Progenitor cell of endocrine pancreas (in vitro differentiated cells): ENCODE data around the gene MEX3B. TPM values are rescaled to one million over a fixed set of nuclear protein-coding genes. Genes with fewer than 3 reads are reported as not detected.

ENCODE experiments used
- DNase-seq: peaks from one replicate; pipeline ENCODE4 v3.0.0; 2021; ENCODE audit warnings: low spot score; ENCODE audit not compliant: unreplicated experiment
- H3K27ac Mint-ChIP-seq: 2 replicates; pipeline ENCODE4 v1.8.0; 2021; ENCODE audit warnings: mild to moderate bottlenecking, moderate library complexity, mixed read lengths
- H3K27me3 Mint-ChIP-seq: 2 replicates; pipeline ENCODE4 v1.8.0; 2021; ENCODE audit warnings: mixed read lengths
- H3K36me3 Mint-ChIP-seq: 2 replicates; pipeline ENCODE4 v1.8.0; 2022; ENCODE audit warnings: mixed read lengths; ENCODE audit not compliant: insufficient read depth
- H3K4me1 Mint-ChIP-seq: 2 replicates; pipeline ENCODE4 v1.8.0; 2021; ENCODE audit warnings: low read depth, mixed read lengths
- H3K4me3 Mint-ChIP-seq: 2 replicates; pipeline ENCODE4 v1.8.0; 2021; ENCODE audit warnings: low read depth, mild to moderate bottlenecking, moderate library complexity, mixed read lengths
- H3K9me3 Mint-ChIP-seq: 2 replicates; pipeline ENCODE4 v1.8.0; 2021; ENCODE audit warnings: low read depth, mixed read lengths
- CTCF ChIP-seq: fragments of 200-600 bp; sonication (generic); IDR thresholded peaks from one replicate; pipeline ENCODE4 v1.5.0; 2021; ENCODE audit warnings: antibody characterized with exemption, mild to moderate bottlenecking; ENCODE audit not compliant: unreplicated experiment
- total RNA-seq: library from RNA; stranded (reverse); gene quantifications from 2 replicates; pipeline ENCODE4 v1.2.1, GENCODE V29; 2021

MEX3B gene
- total RNA-seq, 1 donor from 2014 or later = 21.9 TPM

- Mint-ChIP-seq H3K4me3 (peak overlapping the region; percentile 81), H3K4me1 (peaks cover 12% of the 10 kb centered on the region), H3K9me3 (no peaks in the 10 kb centered on the region), H3K27ac (peak overlapping the region; percentile 90), H3K27me3 (peaks cover 30% of the 10 kb centered on the region), H3K36me3 (peaks cover 8% of the 10 kb centered on the region)
- no peak for DNase-seq
- peak; percentile 29 for TF ChIP-seq CTCF
Observed at GRCh38 chr15:82047453-82048400, 1.9 kb upstream of the MEX3B start.

- Mint-ChIP-seq H3K27me3 (peaks cover 30% of the 10 kb centered on the region), H3K27ac (peak overlapping the region; percentile 97), H3K4me3 (peak overlapping the region; percentile 94), H3K9me3 (no peaks in the 10 kb centered on the region), H3K36me3 (peaks cover 11% of the 10 kb centered on the region), H3K4me1 (peaks cover 12% of the 10 kb centered on the region)
- peak; percentile 94 for DNase-seq
- TF ChIP-seq CTCF = peak; percentile 79
Observed at GRCh38 chr15:82046666-82047452, 1.0 kb upstream of the MEX3B start.

- Mint-ChIP-seq H3K27me3 (peaks cover 27% of the 10 kb centered on the region), H3K4me1 (peaks cover 20% of the 10 kb centered on the region), H3K4me3 (peak overlapping the region; percentile 94), H3K36me3 (peaks cover 12% of the 10 kb centered on the region), H3K9me3 (no peaks in the 10 kb centered on the region), H3K27ac (peak overlapping the region; percentile 95)
- DNase-seq = peak; percentile 43
- no peak for TF ChIP-seq CTCF
Observed at GRCh38 chr15:82045179-82045891, 483 bp downstream of the MEX3B start.

- peaks cover 22% of the 10 kb centered on the region for H3K4me1 Mint-ChIP-seq
- H3K9me3 Mint-ChIP-seq = no peaks in the 10 kb centered on the region
- peak overlapping the region; percentile 94 for H3K4me3 Mint-ChIP-seq
- H3K36me3 Mint-ChIP-seq = peaks cover 12% of the 10 kb centered on the region
- TF ChIP-seq CTCF = no peak
- peaks cover 21% of the 10 kb centered on the region for H3K27me3 Mint-ChIP-seq
- DNase-seq = peak; percentile 30
- H3K27ac Mint-ChIP-seq = peak overlapping the region; percentile 95
Observed at GRCh38 chr15:82044373-82045178, 1.2 kb downstream of the MEX3B start.
